Stomach (tissue), 4 donors: Measurements from ENCODE around the gene CD58.

Experiments
- CTCF ChIP-seq, 7 experiments: fragments of 450-650 bp in 4 of 7; fragments of 200-600 bp in 3 of 7; sonication (generic) in 3 of 7; IDR thresholded peaks; one replicate each; pipeline ENCODE4 v1.5.1; 2016 to 2019; ENCODE audit warnings: antibody characterized with exemption in 7 of 7, control low read depth in 2 of 7, mild to moderate bottlenecking in 1 of 7
- EP300 ChIP-seq: sonication (generic); formaldehyde crosslinking; IDR thresholded peaks from one replicate; pipeline ENCODE4 v1.6.1; 2017; ENCODE audit warnings: antibody characterized with exemption
- POLR2AphosphoS5 ChIP-seq, 3 donors: sonication (generic); formaldehyde crosslinking; IDR thresholded peaks; one replicate each; pipeline ENCODE4 v1.6.1; 2016; ENCODE audit warnings: antibody characterized with exemption in 3 of 3

DNA sequence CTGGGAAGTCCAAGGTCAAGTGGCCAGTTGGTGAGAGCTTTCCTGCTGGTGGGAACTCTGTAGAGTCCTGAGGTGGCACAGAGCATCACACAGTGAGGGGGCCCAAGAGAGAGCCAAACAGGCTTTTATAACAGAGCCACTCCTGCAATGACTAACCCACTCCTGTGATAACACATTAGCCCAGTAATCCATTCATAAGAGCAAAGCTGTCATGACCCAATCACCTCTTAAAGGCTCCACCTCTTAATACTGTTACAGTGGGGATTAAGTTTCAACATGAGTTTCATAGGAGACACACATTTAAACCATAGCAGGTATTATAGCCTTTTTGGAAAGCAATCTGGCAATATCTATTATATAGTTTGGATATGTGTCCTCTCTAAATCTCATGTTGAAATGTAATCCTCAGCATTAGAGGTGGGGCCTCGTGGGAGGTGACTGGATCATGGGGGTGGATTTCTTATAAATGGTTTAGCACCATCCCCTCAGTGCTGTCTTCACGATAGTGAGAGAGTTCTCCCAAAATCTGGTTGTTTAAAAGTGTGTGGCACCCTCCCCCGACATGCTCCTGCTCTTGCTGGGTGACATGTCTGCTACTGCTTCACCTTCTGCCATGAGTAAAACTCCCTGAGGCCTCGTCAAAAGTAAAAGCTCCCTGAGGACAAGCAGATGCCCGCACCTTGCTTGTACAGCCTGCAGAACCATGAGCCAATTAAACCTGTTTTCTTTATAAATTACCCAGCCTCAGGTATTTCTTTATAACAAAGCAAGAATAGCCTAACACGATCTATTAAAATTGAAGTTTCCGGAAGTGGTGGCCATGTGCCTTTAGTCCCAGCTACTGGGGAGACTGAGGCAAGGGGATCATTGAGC lies 64.5 kb downstream of the CD58 start:
- TF ChIP-seq CTCF (IDR thresholded peaks at IDR 0.05) (no peak), EP300 (no peak), POLR2AphosphoS5 (IDR thresholded peaks at IDR 0.05) (peak in 1 of 3 donors; percentile 12)
